Measurements from ENCODE around the gene KLK3. TPM values are rescaled to one million over a fixed set of nuclear protein-coding genes. Genes with fewer than 3 reads are reported as not detected.
A peak's percentile ranks its signal among the peaks of the same experiment; 100 is the strongest.

The KLK3 gene
- total RNA-seq, 1 donor from 2014 or later: not detected

GRCh38 chr19:50851620-50852019 is 3.1 kb upstream of the KLK3 start:
- ATAC-seq (no peak), DNase-seq (ENCODE audit: low spot score) (no peak)
- intact Hi-C loops (cut with DNase I): no loop called here

GRCh38 chr19:50857366-50857765 is 2.7 kb downstream of the KLK3 start:
- ATAC-seq (no peak), DNase-seq (ENCODE audit: low spot score) (no peak)
- intact Hi-C loops (cut with DNase I): no loop called here

GRCh38 chr19:50858886-50859285 is 4.2 kb downstream of the KLK3 start:
- no peak for ATAC-seq
- DNase-seq (ENCODE audit: low spot score): no peak
- intact Hi-C loops (cut with DNase I): no loop called here

- DNase-seq (ENCODE audit: low spot score): no peak
- intact Hi-C loops (cut with DNase I): no loop called here
- ATAC-seq: no peak
Measured at GRCh38 chr19:50859849-50860248, 5.1 kb downstream of the KLK3 start.

- DNase-seq (ENCODE audit: low spot score) (no peak), ATAC-seq (no peak)
- intact Hi-C loops (cut with DNase I): no loop called here
Measured at GRCh38 chr19:50861010-50861409, 6.3 kb downstream of the KLK3 start.

- DNase-seq (ENCODE audit: low spot score) (no peak), ATAC-seq (no peak)
- intact Hi-C loops (cut with DNase I): no loop called here
Measured at GRCh38 chr19:50861496-50862286, 7.0 kb downstream of the KLK3 start.

- ATAC-seq (no peak), DNase-seq (ENCODE audit: low spot score) (no peak)
- intact Hi-C loops (cut with DNase I): no loop called here
Measured at GRCh38 chr19:50869479-50869878, 14.8 kb downstream of the KLK3 start.

GRCh38 chr19:50870417-50871089 is 15.8 kb downstream of the KLK3 start:
- intact Hi-C loops (cut with DNase I): no loop called here
- ATAC-seq: no peak
- DNase-seq (ENCODE audit: low spot score): no peak

- intact Hi-C loops (cut with DNase I): no loop called here
- no peak for DNase-seq (ENCODE audit: low spot score)
- ATAC-seq: peak; percentile 63
Measured at GRCh38 chr19:50873056-50873455, 18.3 kb downstream of the KLK3 start, which contains the start of gene KLK2. KLK2 (plus strand) TSS chr19:50873439; CDS start chr19:50873474, 35 bp downstream.

- no peak for ATAC-seq
- DNase-seq (ENCODE audit: low spot score): no peak
- intact Hi-C loops (cut with DNase I): no loop called here
Measured at GRCh38 chr19:50874211-50874610, 19.5 kb downstream of the KLK3 start.

GRCh38 chr19:50875795-50876422 is 21.2 kb downstream of the KLK3 start:
- DNase-seq (ENCODE audit: low spot score) (no peak), ATAC-seq (no peak)
- intact Hi-C loops (cut with DNase I): no loop called here

- ATAC-seq (no peak), DNase-seq (ENCODE audit: low spot score) (no peak)
- intact Hi-C loops (cut with DNase I): no loop called here
Measured at GRCh38 chr19:50876456-50876855, 21.7 kb downstream of the KLK3 start.

GRCh38 chr19:50877338-50877737 is 22.6 kb downstream of the KLK3 start:
- ATAC-seq (no peak), DNase-seq (ENCODE audit: low spot score) (no peak)
- intact Hi-C loops (cut with DNase I): no loop called here

- ATAC-seq (no peak), DNase-seq (ENCODE audit: low spot score) (no peak)
- intact Hi-C loops (cut with DNase I): no loop called here
Measured at GRCh38 chr19:50878851-50879250, 24.1 kb downstream of the KLK3 start.

GRCh38 chr19:50880241-50880640 is 25.5 kb downstream of the KLK3 start:
- intact Hi-C loops (cut with DNase I): no loop called here
- ATAC-seq: no peak
- DNase-seq (ENCODE audit: low spot score): no peak

- DNase-seq (ENCODE audit: low spot score): no peak
- intact Hi-C loops (cut with DNase I): no loop called here
- no peak for ATAC-seq
Measured at GRCh38 chr19:50882188-50882587, 27.5 kb downstream of the KLK3 start.

- intact Hi-C loops (cut with DNase I): no loop called here
- peak; percentile 91 for ATAC-seq
- DNase-seq (ENCODE audit: low spot score): no peak
Measured at GRCh38 chr19:50889638-50890037, 34.9 kb downstream of the KLK3 start.

- intact Hi-C loops (cut with DNase I): no loop called here
- ATAC-seq (no peak), DNase-seq (ENCODE audit: low spot score) (no peak)
Measured at GRCh38 chr19:50890422-50891252, 35.9 kb downstream of the KLK3 start.

- ATAC-seq: no peak
- intact Hi-C loops (cut with DNase I): no loop called here
- no peak for DNase-seq (ENCODE audit: low spot score)
Measured at GRCh38 chr19:50891253-50891625, 36.5 kb downstream of the KLK3 start.

All from sciatic nerve (tissue), 2 donors.